GM23338 (cell line): ENCODE measurements around the gene TBCEL.

Experiments used
- CREB1 ChIP-seq: fragments of 250-450 bp; sonication (Bioruptor Pico); IDR thresholded peaks from 2 replicates; pipeline ENCODE4 v1.5.0; 2020; ENCODE audit warnings: low read depth, mild to moderate bottlenecking, moderate library complexity
- CTCF ChIP-seq, 2 experiments: fragments of 200-600 bp in 1 of 2; sonication (generic) in 1 of 2; conservative IDR thresholded peaks; 2 replicates each; pipeline versions ENCODE4 v1.5.1 to v1.6.1; 2016 to 2017; ENCODE audit warnings: antibody characterized with exemption in 2 of 2, low read depth in 2 of 2, mild to moderate bottlenecking in 2 of 2, moderate library complexity in 1 of 2
- EZH2 ChIP-seq: fragments of 200-600 bp; sonication (generic); IDR thresholded peaks from one replicate; pipeline ENCODE4 v1.8.0; 2017; ENCODE audit warnings: antibody characterized with exemption, mild to moderate bottlenecking, low read depth; ENCODE audit not compliant: unreplicated experiment
- EZH2phosphoT487 ChIP-seq: fragments of 200-600 bp; sonication (generic); IDR thresholded peaks from one replicate; pipeline ENCODE4 v1.8.1; 2018; ENCODE audit warnings: antibody characterized with exemption; ENCODE audit not compliant: unreplicated experiment
- JUNB ChIP-seq: IDR thresholded peaks from one replicate; pipeline ENCODE4 v1.6.1; 2016; ENCODE audit warnings: antibody characterized with exemption; ENCODE audit not compliant: unreplicated experiment
- NANOG ChIP-seq: IDR thresholded peaks from 2 replicates; pipeline ENCODE4 v1.6.1; 2016; ENCODE audit warnings: antibody characterized with exemption, borderline replicate concordance
- POLR2AphosphoS5 ChIP-seq: IDR thresholded peaks from 2 replicates; pipeline ENCODE4 v1.6.1; 2016; ENCODE audit warnings: antibody characterized with exemption, low read depth
- REST ChIP-seq: IDR thresholded peaks from one replicate; pipeline ENCODE4 v1.6.1; 2018; ENCODE audit warnings: antibody characterized with exemption; ENCODE audit not compliant: unreplicated experiment

- TF ChIP-seq EZH2 (no peak), POLR2AphosphoS5 (no peak), EZH2phosphoT487 (no peak), CTCF (conservative IDR thresholded peaks at IDR 0.05; ENCODE audit: low read depth in 2 of 2) (no peak), REST (no peak), CREB1 (no peak), NANOG (no peak), JUNB (no peak)
Observed at GRCh38 chr11:121037016-121037415, 13.1 kb downstream of the TBCEL start.
